HFF-Myc (cell line): ENCODE measurements around the gene ORMDL2.
"Not testable (repeated sequence)": the region's sequence is repeated elsewhere in the genome, so short reads cannot be mapped to it uniquely, and the experiment has no call there.

Experiments
- DNase-seq: peaks from one replicate; pipeline ENCODE4 v3.0.0-alpha.2; 2011; ENCODE audit warnings: low read depth; ENCODE audit errors: extremely low read depth
- H3K4me3 ChIP-seq: replicated peaks from 2 replicates; pipeline ENCODE4 v1.5.1; 2011; ENCODE audit warnings: low read depth, mild to moderate bottlenecking, control low read depth, low read length
- CTCF ChIP-seq: IDR thresholded peaks from 2 replicates; pipeline ENCODE4 v1.5.1; 2012; ENCODE audit warnings: mild to moderate bottlenecking, low read depth, low read length, control low read depth; ENCODE audit errors: missing control alignments

The ORMDL2 gene

GRCh38 chr12:55849616-55850343 is 31.9 kb downstream of the ORMDL2 start:
- TF ChIP-seq CTCF, result no peak
- H3K4me3 ChIP-seq, result no peak overlapping the region
- DNase-seq, result no peak

- TF ChIP-seq CTCF, result no peak
- no peak for DNase-seq
- H3K4me3 ChIP-seq, result no peak overlapping the region
Measured at GRCh38 chr12:55850401-55850800, 32.6 kb downstream of the ORMDL2 start.

GRCh38 chr12:55850893-55851292 is 33.1 kb downstream of the ORMDL2 start:
- DNase-seq, result no peak
- H3K4me3 ChIP-seq, result no peak overlapping the region
- no peak for TF ChIP-seq CTCF

- no peak for TF ChIP-seq CTCF
- DNase-seq, result no peak
- no peak overlapping the region for H3K4me3 ChIP-seq
Measured at GRCh38 chr12:55852740-55853139, 34.9 kb downstream of the ORMDL2 start.

GRCh38 chr12:55861396-55861795 is 43.6 kb downstream of the ORMDL2 start:
- H3K4me3 ChIP-seq, result no peak overlapping the region
- TF ChIP-seq CTCF, result no peak
- DNase-seq, result no peak

GRCh38 chr12:55861871-55862270 is 44.0 kb downstream of the ORMDL2 start:
- no peak for DNase-seq
- TF ChIP-seq CTCF, result no peak
- H3K4me3 ChIP-seq, result no peak overlapping the region

- TF ChIP-seq CTCF, result no peak
- no peak overlapping the region for H3K4me3 ChIP-seq
- no peak for DNase-seq
Measured at GRCh38 chr12:55862286-55862685, 44.4 kb downstream of the ORMDL2 start.

GRCh38 chr12:55862931-55863330 is 45.1 kb downstream of the ORMDL2 start:
- not testable (repeated sequence) for DNase-seq, H3K4me3 ChIP-seq
